HEK293 (cell line): Measurements from ENCODE around the gene THAP7.
A peak's percentile ranks its signal among the peaks of the same experiment; 100 is the strongest.

Experiments used
- BCL11A ChIP-seq: fragments of 450-650 bp; formaldehyde crosslinking; IDR thresholded peaks from 2 replicates; pipeline ENCODE4 v1.5.1; 2016; ENCODE audit warnings: low read depth, missing biosample characterization, missing genetic modification characterization
- GFI1B ChIP-seq: fragments of 450-650 bp; formaldehyde crosslinking; IDR thresholded peaks from 2 replicates; pipeline ENCODE4 v1.5.1; 2016; ENCODE audit warnings: missing biosample characterization, missing genetic modification characterization
- GLIS1 ChIP-seq: fragments of 450-650 bp; formaldehyde crosslinking; IDR thresholded peaks from 2 replicates; pipeline ENCODE4 v1.5.1; 2016; ENCODE audit warnings: missing biosample characterization, missing genetic modification characterization
- KLF8 ChIP-seq: fragments of 450-650 bp; formaldehyde crosslinking; IDR thresholded peaks from 2 replicates; pipeline ENCODE4 v1.5.1; 2016; ENCODE audit warnings: missing biosample characterization, missing genetic modification characterization
- MYNN ChIP-seq: fragments of 450-650 bp; formaldehyde crosslinking; IDR thresholded peaks from 2 replicates; pipeline ENCODE4 v1.5.1; 2016; ENCODE audit warnings: missing biosample characterization, missing genetic modification characterization, borderline replicate concordance
- TCF7L2 ChIP-seq: IDR thresholded peaks from 2 replicates; pipeline ENCODE4 v1.6.1; 2011; ENCODE audit warnings: low read depth, mild to moderate bottlenecking, inconsistent platforms, low read length, moderate library complexity, borderline replicate concordance
- ZBTB17 ChIP-seq: fragments of 450-650 bp; formaldehyde crosslinking; IDR thresholded peaks from 2 replicates; pipeline ENCODE4 v1.5.1; 2016; ENCODE audit warnings: missing biosample characterization, missing genetic modification characterization
- ZBTB26 ChIP-seq: fragments of 450-650 bp; formaldehyde crosslinking; optimal IDR thresholded peaks from 2 replicates; pipeline ENCODE3; 2016; ENCODE audit warnings: missing biosample characterization, mild to moderate bottlenecking, missing genetic modification characterization
- ZBTB7A ChIP-seq: fragments of 450-650 bp; formaldehyde crosslinking; IDR thresholded peaks from 2 replicates; pipeline ENCODE4 v1.5.1; 2016; ENCODE audit warnings: low read depth, missing biosample characterization, missing genetic modification characterization
- ZBTB8A ChIP-seq: fragments of 450-650 bp; formaldehyde crosslinking; IDR thresholded peaks from 2 replicates; pipeline ENCODE4 v1.5.1; 2016; ENCODE audit warnings: missing biosample characterization, missing genetic modification characterization
- ZFP69B ChIP-seq: fragments of 450-650 bp; formaldehyde crosslinking; IDR thresholded peaks from 2 replicates; pipeline ENCODE4 v1.5.1; 2016; ENCODE audit warnings: missing biosample characterization, missing genetic modification characterization
- ZNF133 ChIP-seq: fragments of 450-650 bp; formaldehyde crosslinking; IDR thresholded peaks from 2 replicates; pipeline ENCODE4 v1.5.1; 2016; ENCODE audit warnings: missing biosample characterization, missing genetic modification characterization
- ZNF16 ChIP-seq: fragments of 450-650 bp; formaldehyde crosslinking; IDR thresholded peaks from 2 replicates; pipeline ENCODE4 v1.5.1; 2016; ENCODE audit warnings: low read depth, missing biosample characterization, missing genetic modification characterization
- ZNF211 ChIP-seq: fragments of 450-650 bp; formaldehyde crosslinking; IDR thresholded peaks from 2 replicates; pipeline ENCODE4 v1.5.1; 2016; ENCODE audit warnings: low read depth, missing biosample characterization, missing genetic modification characterization
- ZNF214 ChIP-seq: fragments of 450-650 bp; formaldehyde crosslinking; IDR thresholded peaks from 2 replicates; pipeline ENCODE4 v1.5.1; 2017; ENCODE audit warnings: missing biosample characterization, mild to moderate bottlenecking, missing genetic modification characterization, borderline replicate concordance
- ZNF223 ChIP-seq: fragments of 450-650 bp; formaldehyde crosslinking; IDR thresholded peaks from 2 replicates; pipeline ENCODE4 v1.5.1; 2016; ENCODE audit warnings: missing biosample characterization, missing genetic modification characterization
- ZNF23 ChIP-seq: fragments of 450-650 bp; formaldehyde crosslinking; IDR thresholded peaks from 2 replicates; pipeline ENCODE4 v1.5.1; 2016; ENCODE audit warnings: missing biosample characterization, missing genetic modification characterization, borderline replicate concordance
- ZNF302 ChIP-seq: fragments of 450-650 bp; formaldehyde crosslinking; IDR thresholded peaks from 2 replicates; pipeline ENCODE4 v1.5.1; 2016; ENCODE audit warnings: missing biosample characterization, missing genetic modification characterization, low read depth
- ZNF335 ChIP-seq: fragments of 450-650 bp; formaldehyde crosslinking; conservative IDR thresholded peaks from 2 replicates; pipeline ENCODE4 v1.5.1; 2016; ENCODE audit warnings: missing biosample characterization, missing genetic modification characterization
- ZNF404 ChIP-seq: fragments of 450-650 bp; formaldehyde crosslinking; IDR thresholded peaks from 2 replicates; pipeline ENCODE4 v1.5.1; 2017; ENCODE audit warnings: missing biosample characterization, missing genetic modification characterization
- ZNF416 ChIP-seq: fragments of 450-650 bp; formaldehyde crosslinking; IDR thresholded peaks from 2 replicates; pipeline ENCODE4 v1.5.1; 2016; ENCODE audit warnings: missing biosample characterization, missing genetic modification characterization
- ZNF510 ChIP-seq: fragments of 450-650 bp; formaldehyde crosslinking; IDR thresholded peaks from 2 replicates; pipeline ENCODE4 v1.5.1; 2018; ENCODE audit warnings: mild to moderate bottlenecking, missing genetic modification characterization, missing biosample characterization; ENCODE audit not compliant: insufficient replicate concordance
- ZNF548 ChIP-seq: fragments of 450-650 bp; formaldehyde crosslinking; IDR thresholded peaks from 2 replicates; pipeline ENCODE4 v1.5.1; 2016; ENCODE audit warnings: missing biosample characterization, missing genetic modification characterization
- ZNF555 ChIP-seq: fragments of 450-650 bp; formaldehyde crosslinking; conservative IDR thresholded peaks from 2 replicates; pipeline ENCODE4 v1.5.1; 2017; ENCODE audit warnings: missing biosample characterization, mild to moderate bottlenecking, missing genetic modification characterization, inconsistent platforms
- ZNF561 ChIP-seq: fragments of 450-650 bp; IDR thresholded peaks from 2 replicates; pipeline ENCODE4 v1.5.1; 2018; ENCODE audit warnings: missing biosample characterization, missing genetic modification characterization, borderline replicate concordance
- ZNF571 ChIP-seq: fragments of 450-650 bp; formaldehyde crosslinking; IDR thresholded peaks from 2 replicates; pipeline ENCODE4 v1.5.0; 2017; ENCODE audit warnings: missing biosample characterization, missing genetic modification characterization
- ZNF629 ChIP-seq: fragments of 450-650 bp; formaldehyde crosslinking; IDR thresholded peaks from 2 replicates; pipeline ENCODE4 v1.5.1; 2017; ENCODE audit warnings: missing biosample characterization, missing genetic modification characterization
- ZNF701 ChIP-seq: fragments of 450-650 bp; formaldehyde crosslinking; IDR thresholded peaks from 2 replicates; pipeline ENCODE4 v1.5.1; 2016; ENCODE audit warnings: missing biosample characterization, missing genetic modification characterization
- ZNF776 ChIP-seq: fragments of 450-650 bp; formaldehyde crosslinking; IDR thresholded peaks from 2 replicates; pipeline ENCODE4 v1.5.0; 2017; ENCODE audit warnings: missing biosample characterization, missing genetic modification characterization, borderline replicate concordance
- ZNF830 ChIP-seq: fragments of 450-650 bp; IDR thresholded peaks from 2 replicates; pipeline ENCODE4 v1.5.0; 2018; ENCODE audit warnings: missing biosample characterization, missing genetic modification characterization, low read depth, mild to moderate bottlenecking, moderate library complexity
- ZSCAN30 ChIP-seq: fragments of 450-650 bp; IDR thresholded peaks from 2 replicates; pipeline ENCODE4 v1.5.1; 2018; ENCODE audit warnings: missing biosample characterization, mild to moderate bottlenecking, missing genetic modification characterization, moderate library complexity
- ZSCAN5A ChIP-seq: fragments of 450-650 bp; formaldehyde crosslinking; IDR thresholded peaks from 2 replicates; pipeline ENCODE4 v1.5.1; 2016; ENCODE audit warnings: missing biosample characterization, missing genetic modification characterization
- TF ChIP-seq, protein P1 (sequence below): fragments of 450-650 bp; formaldehyde crosslinking; conservative IDR thresholded peaks from 2 replicates; pipeline ENCODE4 v1.5.1; 2016; ENCODE audit warnings: low read depth, missing biosample characterization, missing genetic modification characterization
- TF ChIP-seq, protein P2 (sequence below): fragments of 450-650 bp; formaldehyde crosslinking; IDR thresholded peaks from 2 replicates; pipeline ENCODE4 v1.5.1; 2016; ENCODE audit warnings: missing biosample characterization, missing genetic modification characterization, borderline replicate concordance

The THAP7 gene

GRCh38 chr22:21001601-21002325, at the start of gene THAP7 (continued):
- TF ChIP-seq, protein P1, sequence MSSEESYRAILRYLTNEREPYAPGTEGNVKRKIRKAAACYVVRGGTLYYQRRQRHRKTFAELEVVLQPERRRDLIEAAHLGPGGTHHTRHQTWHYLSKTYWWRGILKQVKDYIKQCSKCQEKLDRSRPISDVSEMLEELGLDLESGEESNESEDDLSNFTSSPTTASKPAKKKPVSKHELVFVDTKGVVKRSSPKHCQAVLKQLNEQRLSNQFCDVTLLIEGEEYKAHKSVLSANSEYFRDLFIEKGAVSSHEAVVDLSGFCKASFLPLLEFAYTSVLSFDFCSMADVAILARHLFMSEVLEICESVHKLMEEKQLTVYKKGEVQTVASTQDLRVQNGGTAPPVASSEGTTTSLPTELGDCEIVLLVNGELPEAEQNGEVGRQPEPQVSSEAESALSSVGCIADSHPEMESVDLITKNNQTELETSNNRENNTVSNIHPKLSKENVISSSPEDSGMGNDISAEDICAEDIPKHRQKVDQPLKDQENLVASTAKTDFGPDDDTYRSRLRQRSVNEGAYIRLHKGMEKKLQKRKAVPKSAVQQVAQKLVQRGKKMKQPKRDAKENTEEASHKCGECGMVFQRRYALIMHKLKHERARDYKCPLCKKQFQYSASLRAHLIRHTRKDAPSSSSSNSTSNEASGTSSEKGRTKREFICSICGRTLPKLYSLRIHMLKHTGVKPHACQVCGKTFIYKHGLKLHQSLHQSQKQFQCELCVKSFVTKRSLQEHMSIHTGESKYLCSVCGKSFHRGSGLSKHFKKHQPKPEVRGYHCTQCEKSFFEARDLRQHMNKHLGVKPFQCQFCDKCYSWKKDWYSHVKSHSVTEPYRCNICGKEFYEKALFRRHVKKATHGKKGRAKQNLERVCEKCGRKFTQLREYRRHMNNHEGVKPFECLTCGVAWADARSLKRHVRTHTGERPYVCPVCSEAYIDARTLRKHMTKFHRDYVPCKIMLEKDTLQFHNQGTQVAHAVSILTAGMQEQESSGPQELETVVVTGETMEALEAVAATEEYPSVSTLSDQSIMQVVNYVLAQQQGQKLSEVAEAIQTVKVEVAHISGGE (tag by site-specific recombination): peak; percentile 79
- peak; percentile 93 for TF ChIP-seq KLF8
- TF ChIP-seq ZSCAN5A (tag by site-specific recombination): peak; percentile 13; the same call in 1 of the 2 replicates
- TF ChIP-seq ZBTB7A (tag by site-specific recombination): no peak; the same call in 1 of the 2 replicates
- TF ChIP-seq ZNF561 (tag by site-specific recombination): no peak; the same call in none of the 2 replicates
- no peak for TF ChIP-seq ZNF211
- no peak for TF ChIP-seq BCL11A (tag by site-specific recombination)
- TF ChIP-seq ZNF16 (tag by site-specific recombination): no peak
- peak; percentile 4; the same call in 1 of the 2 replicates for TF ChIP-seq ZSCAN30 (tag by site-specific recombination)
- no peak; the same call in 1 of the 2 replicates for TF ChIP-seq ZBTB17 (tag by site-specific recombination)
- no peak for TF ChIP-seq ZNF776 (tag by site-specific recombination)
- TF ChIP-seq MYNN (tag by site-specific recombination): no peak
- peak; percentile 28 for TF ChIP-seq ZBTB8A
- no peak for TF ChIP-seq ZNF510 (tag by site-specific recombination)
- TF ChIP-seq ZNF629 (tag by site-specific recombination): peak; percentile 74; the same call in 1 of the 2 replicates
- no peak for TF ChIP-seq ZNF416 (tag by site-specific recombination)
- TF ChIP-seq ZNF548: no peak
- TF ChIP-seq ZNF571 (tag by site-specific recombination): no peak
- TF ChIP-seq ZNF223 (tag by site-specific recombination): no peak
- TF ChIP-seq ZNF335 (tag by site-specific recombination): 0 out of 2 replicates have a peak, but pooled peaks have one; percentile 8
- TF ChIP-seq, protein P2, sequence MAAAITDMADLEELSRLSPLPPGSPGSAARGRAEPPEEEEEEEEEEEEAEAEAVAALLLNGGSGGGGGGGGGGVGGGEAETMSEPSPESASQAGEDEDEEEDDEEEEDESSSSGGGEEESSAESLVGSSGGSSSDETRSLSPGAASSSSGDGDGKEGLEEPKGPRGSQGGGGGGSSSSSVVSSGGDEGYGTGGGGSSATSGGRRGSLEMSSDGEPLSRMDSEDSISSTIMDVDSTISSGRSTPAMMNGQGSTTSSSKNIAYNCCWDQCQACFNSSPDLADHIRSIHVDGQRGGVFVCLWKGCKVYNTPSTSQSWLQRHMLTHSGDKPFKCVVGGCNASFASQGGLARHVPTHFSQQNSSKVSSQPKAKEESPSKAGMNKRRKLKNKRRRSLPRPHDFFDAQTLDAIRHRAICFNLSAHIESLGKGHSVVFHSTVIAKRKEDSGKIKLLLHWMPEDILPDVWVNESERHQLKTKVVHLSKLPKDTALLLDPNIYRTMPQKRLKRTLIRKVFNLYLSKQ: no peak
- no peak for TF ChIP-seq ZNF830
- TF ChIP-seq ZBTB26 (tag by site-specific recombination): peak; percentile 99
- TF ChIP-seq ZNF701 (tag by site-specific recombination): no peak
- no peak for TF ChIP-seq ZNF302 (tag by site-specific recombination)
- TF ChIP-seq ZFP69B (tag by site-specific recombination): 0 out of 2 replicates have a peak, but pooled peaks have one; percentile 6
- no peak for TF ChIP-seq ZNF23
- TF ChIP-seq TCF7L2: no peak
- TF ChIP-seq ZNF214: no peak
- no peak for TF ChIP-seq ZNF404 (tag by site-specific recombination)
- no peak for TF ChIP-seq GLIS1 (tag by site-specific recombination)
- TF ChIP-seq GFI1B: no peak
- TF ChIP-seq ZNF555 (tag by site-specific recombination): no peak
- no peak for TF ChIP-seq ZNF133 (tag by site-specific recombination)
